Neural cell (in vitro differentiated cells): ENCODE measurements around the gene MUC6.

Experiments used
- EP300 ChIP-seq: fragments of 450-650 bp; conservative IDR thresholded peaks from 2 replicates; pipeline ENCODE4 v1.6.1; 2014; ENCODE audit warnings: antibody characterized with exemption, mild to moderate bottlenecking, moderate library complexity; ENCODE audit not compliant: poor library complexity, severe bottlenecking
- EZH2 ChIP-seq: fragments of 200-600, 300-800 bp; shearing (Covaris generic), sonication (generic); IDR thresholded peaks from 2 replicates; pipeline ENCODE4 v1.6.1; 2014; ENCODE audit warnings: antibody characterized with exemption, low read length, borderline replicate concordance, mild to moderate bottlenecking; ENCODE audit not compliant: insufficient read depth, poor library complexity, severe bottlenecking
- POLR2AphosphoS5 ChIP-seq: IDR thresholded peaks from 2 replicates; pipeline ENCODE4 v1.6.1; 2012
- RAD21 ChIP-seq: fragments of 450-650 bp; conservative IDR thresholded peaks from 2 replicates; pipeline ENCODE4 v1.6.1; 2014; ENCODE audit warnings: antibody characterized with exemption, mild to moderate bottlenecking, moderate library complexity
- TAF1 ChIP-seq: IDR thresholded peaks from 2 replicates; pipeline ENCODE4 v1.6.1; 2012; ENCODE audit warnings: low read depth
- TF ChIP-seq, protein P1 (sequence below): fragments of 450-650 bp; IDR thresholded peaks from 2 replicates; pipeline ENCODE4 v1.5.1; 2014; ENCODE audit warnings: antibody characterized with exemption, mild to moderate bottlenecking, moderate library complexity; ENCODE audit not compliant: poor library complexity, severe bottlenecking
- TF ChIP-seq, protein P2 (sequence below): IDR thresholded peaks from 2 replicates; pipeline ENCODE4 v1.6.1; 2012; ENCODE audit warnings: borderline replicate concordance

DNA sequence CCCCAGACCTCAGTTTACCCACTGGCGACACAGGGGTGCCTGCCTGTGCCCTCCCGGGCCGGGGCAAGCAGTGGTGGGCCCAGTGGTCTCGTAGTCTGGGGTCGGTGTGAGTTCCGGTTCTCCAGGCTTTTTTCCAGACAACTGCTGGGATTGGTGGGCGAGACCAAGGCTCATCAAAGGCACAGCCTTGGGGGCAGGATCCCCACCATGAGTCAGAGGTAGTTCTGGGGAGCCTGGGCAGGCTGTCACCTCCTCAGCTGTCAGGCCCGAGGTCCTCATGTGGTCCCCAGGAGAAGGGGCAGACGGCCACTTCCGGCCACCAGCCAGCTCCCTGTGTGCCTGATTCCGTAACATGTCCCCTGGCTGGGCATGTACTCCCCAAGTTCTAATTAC is 37.3 kb upstream of the MUC6 start:
- TF ChIP-seq, protein P1, sequence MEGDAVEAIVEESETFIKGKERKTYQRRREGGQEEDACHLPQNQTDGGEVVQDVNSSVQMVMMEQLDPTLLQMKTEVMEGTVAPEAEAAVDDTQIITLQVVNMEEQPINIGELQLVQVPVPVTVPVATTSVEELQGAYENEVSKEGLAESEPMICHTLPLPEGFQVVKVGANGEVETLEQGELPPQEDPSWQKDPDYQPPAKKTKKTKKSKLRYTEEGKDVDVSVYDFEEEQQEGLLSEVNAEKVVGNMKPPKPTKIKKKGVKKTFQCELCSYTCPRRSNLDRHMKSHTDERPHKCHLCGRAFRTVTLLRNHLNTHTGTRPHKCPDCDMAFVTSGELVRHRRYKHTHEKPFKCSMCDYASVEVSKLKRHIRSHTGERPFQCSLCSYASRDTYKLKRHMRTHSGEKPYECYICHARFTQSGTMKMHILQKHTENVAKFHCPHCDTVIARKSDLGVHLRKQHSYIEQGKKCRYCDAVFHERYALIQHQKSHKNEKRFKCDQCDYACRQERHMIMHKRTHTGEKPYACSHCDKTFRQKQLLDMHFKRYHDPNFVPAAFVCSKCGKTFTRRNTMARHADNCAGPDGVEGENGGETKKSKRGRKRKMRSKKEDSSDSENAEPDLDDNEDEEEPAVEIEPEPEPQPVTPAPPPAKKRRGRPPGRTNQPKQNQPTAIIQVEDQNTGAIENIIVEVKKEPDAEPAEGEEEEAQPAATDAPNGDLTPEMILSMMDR = no peak
- TF ChIP-seq POLR2AphosphoS5 (no peak), EZH2 (no peak), TAF1 (no peak), EP300 (no peak), RAD21 (no peak)
- TF ChIP-seq, protein P2, sequence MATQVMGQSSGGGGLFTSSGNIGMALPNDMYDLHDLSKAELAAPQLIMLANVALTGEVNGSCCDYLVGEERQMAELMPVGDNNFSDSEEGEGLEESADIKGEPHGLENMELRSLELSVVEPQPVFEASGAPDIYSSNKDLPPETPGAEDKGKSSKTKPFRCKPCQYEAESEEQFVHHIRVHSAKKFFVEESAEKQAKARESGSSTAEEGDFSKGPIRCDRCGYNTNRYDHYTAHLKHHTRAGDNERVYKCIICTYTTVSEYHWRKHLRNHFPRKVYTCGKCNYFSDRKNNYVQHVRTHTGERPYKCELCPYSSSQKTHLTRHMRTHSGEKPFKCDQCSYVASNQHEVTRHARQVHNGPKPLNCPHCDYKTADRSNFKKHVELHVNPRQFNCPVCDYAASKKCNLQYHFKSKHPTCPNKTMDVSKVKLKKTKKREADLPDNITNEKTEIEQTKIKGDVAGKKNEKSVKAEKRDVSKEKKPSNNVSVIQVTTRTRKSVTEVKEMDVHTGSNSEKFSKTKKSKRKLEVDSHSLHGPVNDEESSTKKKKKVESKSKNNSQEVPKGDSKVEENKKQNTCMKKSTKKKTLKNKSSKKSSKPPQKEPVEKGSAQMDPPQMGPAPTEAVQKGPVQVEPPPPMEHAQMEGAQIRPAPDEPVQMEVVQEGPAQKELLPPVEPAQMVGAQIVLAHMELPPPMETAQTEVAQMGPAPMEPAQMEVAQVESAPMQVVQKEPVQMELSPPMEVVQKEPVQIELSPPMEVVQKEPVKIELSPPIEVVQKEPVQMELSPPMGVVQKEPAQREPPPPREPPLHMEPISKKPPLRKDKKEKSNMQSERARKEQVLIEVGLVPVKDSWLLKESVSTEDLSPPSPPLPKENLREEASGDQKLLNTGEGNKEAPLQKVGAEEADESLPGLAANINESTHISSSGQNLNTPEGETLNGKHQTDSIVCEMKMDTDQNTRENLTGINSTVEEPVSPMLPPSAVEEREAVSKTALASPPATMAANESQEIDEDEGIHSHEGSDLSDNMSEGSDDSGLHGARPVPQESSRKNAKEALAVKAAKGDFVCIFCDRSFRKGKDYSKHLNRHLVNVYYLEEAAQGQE = no peak
